Activated T-helper 1 cell treated with Interleukin-2 at 50 U/mL for 16 hours (primary cell): ENCODE data around the gene VIM.
"Not testable (repeated sequence)": the region's sequence is repeated elsewhere in the genome, so short reads cannot be mapped to it uniquely, and the experiment has no call there.

ENCODE experiments used
- DNase-seq: peaks from one replicate; pipeline ENCODE4 v3.0.0-alpha.2; 2020; ENCODE audit warnings: low read depth

VIM gene

GRCh38 chr10:17232276-17232960 lies 4.4 kb downstream of the VIM start:
- no peak for DNase-seq

GRCh38 chr10:17233286-17233991 lies 5.4 kb downstream of the VIM start:
- DNase-seq: no peak

- DNase-seq: no peak
Observed at GRCh38 chr10:17234431-17234945, 6.4 kb downstream of the VIM start.

- no peak for DNase-seq
Observed at GRCh38 chr10:17235136-17235535, 7.1 kb downstream of the VIM start.

GRCh38 chr10:17236468-17237148 lies 8.6 kb downstream of the VIM start:
- DNase-seq: no peak

GRCh38 chr10:17237149-17237527 lies 9.1 kb downstream of the VIM start:
- DNase-seq: no peak

- no peak for DNase-seq
Observed at GRCh38 chr10:17237915-17238444, 9.9 kb downstream of the VIM start.

GRCh38 chr10:17238445-17239291 lies 10.6 kb downstream of the VIM start:
- no peak for DNase-seq

GRCh38 chr10:17239345-17240085 lies 11.5 kb downstream of the VIM start:
- DNase-seq: no peak

- no peak for DNase-seq
Observed at GRCh38 chr10:17240096-17240495, 12.1 kb downstream of the VIM start.

- DNase-seq: no peak
Observed at GRCh38 chr10:17240616-17241015, 12.6 kb downstream of the VIM start.

- DNase-seq: no peak
Observed at GRCh38 chr10:17241611-17242333, 13.7 kb downstream of the VIM start.

- no peak for DNase-seq
Observed at GRCh38 chr10:17244700-17245365, 16.8 kb downstream of the VIM start.

GRCh38 chr10:17247210-17247609 lies 19.2 kb downstream of the VIM start:
- DNase-seq: no peak

GRCh38 chr10:17248964-17249363 lies 20.9 kb downstream of the VIM start:
- no peak for DNase-seq

- no peak for DNase-seq
Observed at GRCh38 chr10:17249820-17250219, 21.8 kb downstream of the VIM start.

GRCh38 chr10:17250736-17251135 lies 22.7 kb downstream of the VIM start:
- no peak for DNase-seq

GRCh38 chr10:17254543-17255050 lies 26.6 kb downstream of the VIM start:
- DNase-seq: not testable (repeated sequence)

GRCh38 chr10:17255512-17255911 lies 27.5 kb downstream of the VIM start:
- DNase-seq: no peak

GRCh38 chr10:17256051-17256450 lies 28.0 kb downstream of the VIM start:
- DNase-seq: no peak
